Measurements from ENCODE around the gene OTULINL.

OTULINL gene

DNA sequence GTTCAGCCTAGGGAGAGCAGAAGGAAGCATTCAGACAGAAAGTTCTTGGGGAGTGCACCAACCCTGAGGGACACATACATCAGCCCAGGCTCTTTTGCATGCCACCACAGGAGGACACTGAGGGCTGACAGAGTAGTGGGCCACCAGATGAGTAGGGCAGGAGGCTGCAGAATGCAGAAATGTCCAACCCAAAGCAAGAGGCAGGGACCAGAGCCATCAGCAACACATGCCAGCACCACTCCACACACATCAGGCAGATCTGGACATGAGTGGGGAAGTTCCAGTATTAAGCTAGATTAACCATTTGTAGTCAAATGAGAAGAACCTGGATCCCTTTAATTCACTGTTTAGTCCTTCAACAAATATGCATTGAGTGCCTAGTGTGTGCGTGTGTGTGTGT is 35.7 kb upstream of the OTULINL start:
- no peaks in the 10 kb centered on the region for H3K4me1 ChIP-seq (ENCODE audit: control insufficient read depth, insufficient read depth, low read depth, low read length)
- H3K9ac ChIP-seq (ENCODE audit: low read length): no peak overlapping the region
- H3K27me3 ChIP-seq (ENCODE audit: control insufficient read depth in 1 of 2, insufficient read depth in 1 of 2, low read length in 2 of 2): peaks cover 15 to 41% of the 10 kb centered on the region in 2 experiments
- H3K4me2 ChIP-seq (ENCODE audit: low read length, poor library complexity, severe bottlenecking): no peak overlapping the region
- H3K36me3 ChIP-seq (ENCODE audit: control insufficient read depth in 1 of 2, insufficient read depth in 2 of 2, low read depth in 1 of 2, low read length in 2 of 2): no peaks in the 10 kb centered on the region
- no peak overlapping the region for H3K23ac ChIP-seq (ENCODE audit: low read length in 2 of 2)
- H3K4me3 ChIP-seq (ENCODE audit: insufficient read depth in 1 of 2, low read depth in 1 of 2, low read length in 2 of 2): no peak overlapping the region
- H4K8ac ChIP-seq (ENCODE audit: low read length): no peak overlapping the region
- no peak overlapping the region for H4K91ac ChIP-seq (ENCODE audit: low read length)
- H2BK120ac ChIP-seq (ENCODE audit: low read depth, low read length): no peak overlapping the region
- no peak overlapping the region for H2AFZ ChIP-seq (ENCODE audit: low read depth, low read length)
- no peaks in the 10 kb centered on the region for H3K79me1 ChIP-seq (replicated peaks; ENCODE audit: low read length, poor library complexity, severe bottlenecking)
- WGBS: 87% methylated on average over 1 of the region's 1 CpG
- no peak overlapping the region for H2AK5ac ChIP-seq (ENCODE audit: low read length, severe bottlenecking)
- H2BK12ac ChIP-seq (ENCODE audit: low read length in 2 of 2): no peak overlapping the region
- H3K27ac ChIP-seq (ENCODE audit: low read length, poor library complexity, severe bottlenecking): no peak overlapping the region
- no peak overlapping the region for H2BK15ac ChIP-seq (ENCODE audit: low read depth, poor library complexity, severe bottlenecking)
- no peak overlapping the region for H3K18ac ChIP-seq (ENCODE audit: low read depth in 1 of 2, low read length in 2 of 2)
- H3K14ac ChIP-seq (ENCODE audit: low read length in 2 of 2): peak overlapping the region in 1 of 2 experiments; percentile 77
- H2BK5ac ChIP-seq (ENCODE audit: low read depth, low read length, poor library complexity, severe bottlenecking): no peak overlapping the region
- no peak for DNase-seq
- H3K4ac ChIP-seq (ENCODE audit: low read depth in 1 of 2, low read length in 2 of 2): no peak overlapping the region
- H3K9me3 ChIP-seq (ENCODE audit: control insufficient read depth, low read length): peaks cover 8% of the 10 kb centered on the region

DNA sequence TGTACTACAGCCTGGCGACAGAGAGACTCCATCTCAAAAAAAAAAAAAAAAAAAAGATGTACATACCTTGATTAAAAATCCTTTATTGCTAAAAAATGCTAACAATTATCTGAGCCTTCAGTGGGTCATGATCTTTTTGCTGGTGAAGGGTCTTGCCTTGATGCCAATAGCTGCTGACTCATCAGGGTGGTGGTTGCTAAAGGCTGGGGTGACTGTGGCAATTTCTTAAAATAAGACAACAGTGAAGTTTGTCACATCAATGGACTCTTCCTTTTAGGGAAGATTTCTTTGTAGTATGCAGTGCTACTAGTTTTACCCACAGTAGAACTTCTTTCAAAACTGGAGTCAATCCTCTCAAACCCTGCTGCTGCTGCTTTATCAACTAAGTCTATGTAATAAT is 33.9 kb upstream of the OTULINL start:
- H2BK5ac ChIP-seq (ENCODE audit: low read depth, low read length, poor library complexity, severe bottlenecking): no peak overlapping the region
- H3K79me1 ChIP-seq (replicated peaks; ENCODE audit: low read length, poor library complexity, severe bottlenecking): no peaks in the 10 kb centered on the region
- no peak overlapping the region for H4K8ac ChIP-seq (ENCODE audit: low read length)
- no peaks in the 10 kb centered on the region for H3K36me3 ChIP-seq (ENCODE audit: control insufficient read depth in 1 of 2, insufficient read depth in 2 of 2, low read depth in 1 of 2, low read length in 2 of 2)
- no peak overlapping the region for H2BK120ac ChIP-seq (ENCODE audit: low read depth, low read length)
- DNase-seq: no peak
- no peak overlapping the region for H2AFZ ChIP-seq (ENCODE audit: low read depth, low read length)
- H3K27me3 ChIP-seq (ENCODE audit: control insufficient read depth in 1 of 2, insufficient read depth in 1 of 2, low read length in 2 of 2): peaks cover 15 to 40% of the 10 kb centered on the region in 2 experiments
- H3K4me3 ChIP-seq (ENCODE audit: insufficient read depth in 1 of 2, low read depth in 1 of 2, low read length in 2 of 2): no peak overlapping the region
- no peaks in the 10 kb centered on the region for H3K4me1 ChIP-seq (ENCODE audit: control insufficient read depth, insufficient read depth, low read depth, low read length)
- no peak overlapping the region for H4K91ac ChIP-seq (ENCODE audit: low read length)
- WGBS: no CpG with 5 or more reads among the region's 1 CpG
- no peak overlapping the region for H3K14ac ChIP-seq (ENCODE audit: low read length in 2 of 2)
- no peak overlapping the region for H3K18ac ChIP-seq (ENCODE audit: low read depth in 1 of 2, low read length in 2 of 2)
- no peak overlapping the region for H2BK15ac ChIP-seq (ENCODE audit: low read depth, poor library complexity, severe bottlenecking)
- no peak overlapping the region for H3K23ac ChIP-seq (ENCODE audit: low read length in 2 of 2)
- no peak overlapping the region for H3K4me2 ChIP-seq (ENCODE audit: low read length, poor library complexity, severe bottlenecking)
- no peak overlapping the region for H3K27ac ChIP-seq (ENCODE audit: low read length, poor library complexity, severe bottlenecking)
- no peak overlapping the region for H3K4ac ChIP-seq (ENCODE audit: low read depth in 1 of 2, low read length in 2 of 2)
- H3K9me3 ChIP-seq (ENCODE audit: control insufficient read depth, low read length): no peaks in the 10 kb centered on the region
- H3K9ac ChIP-seq (ENCODE audit: low read length): no peak overlapping the region
- H2AK5ac ChIP-seq (ENCODE audit: low read length, severe bottlenecking): no peak overlapping the region
- H2BK12ac ChIP-seq (ENCODE audit: low read length in 2 of 2): no peak overlapping the region

DNA sequence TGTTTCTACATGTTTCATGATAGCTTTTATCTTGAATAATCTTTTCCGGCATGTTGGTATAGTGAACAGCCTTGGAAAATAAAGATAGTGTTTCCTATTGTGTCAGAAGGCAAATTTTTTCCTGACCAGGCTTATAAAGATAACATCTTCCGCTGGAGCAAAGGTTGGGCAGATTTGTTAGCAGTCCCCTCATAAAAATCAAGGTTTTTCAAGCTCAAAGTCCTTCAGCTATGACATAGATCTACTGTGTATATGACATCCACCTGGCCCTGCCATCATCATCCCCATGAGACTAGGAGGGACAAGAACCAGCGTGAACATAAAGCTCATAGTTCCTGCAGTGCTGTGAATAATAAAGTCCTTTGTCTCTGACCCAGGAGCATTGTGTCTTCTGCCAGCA is 30.4 kb upstream of the OTULINL start:
- Histone ChIP-seq H3K27me3 (ENCODE audit: control insufficient read depth in 1 of 2, insufficient read depth in 1 of 2, low read length in 2 of 2) (peaks cover 19 to 21% of the 10 kb centered on the region in 2 experiments), H3K9me3 (ENCODE audit: control insufficient read depth, low read length) (no peaks in the 10 kb centered on the region), H2BK12ac (ENCODE audit: low read length in 2 of 2) (no peak overlapping the region), H3K4me1 (ENCODE audit: control insufficient read depth, insufficient read depth, low read depth, low read length) (no peaks in the 10 kb centered on the region), H2AK5ac (ENCODE audit: low read length, severe bottlenecking) (no peak overlapping the region), H2BK15ac (ENCODE audit: low read depth, poor library complexity, severe bottlenecking) (no peak overlapping the region), H3K4ac (ENCODE audit: low read depth in 1 of 2, low read length in 2 of 2) (no peak overlapping the region), H3K4me2 (ENCODE audit: low read length, poor library complexity, severe bottlenecking) (no peak overlapping the region), H2BK120ac (ENCODE audit: low read depth, low read length) (no peak overlapping the region), H3K4me3 (ENCODE audit: insufficient read depth in 1 of 2, low read depth in 1 of 2, low read length in 2 of 2) (no peak overlapping the region), H3K36me3 (ENCODE audit: control insufficient read depth in 1 of 2, insufficient read depth in 2 of 2, low read depth in 1 of 2, low read length in 2 of 2) (no peaks in the 10 kb centered on the region), H3K18ac (ENCODE audit: low read depth in 1 of 2, low read length in 2 of 2) (no peak overlapping the region), H3K27ac (ENCODE audit: low read length, poor library complexity, severe bottlenecking) (no peak overlapping the region), H3K79me1 (replicated peaks; ENCODE audit: low read length, poor library complexity, severe bottlenecking) (no peaks in the 10 kb centered on the region), H3K9ac (ENCODE audit: low read length) (no peak overlapping the region), H3K14ac (ENCODE audit: low read length in 2 of 2) (no peak overlapping the region), H4K91ac (ENCODE audit: low read length) (no peak overlapping the region), H2BK5ac (ENCODE audit: low read depth, low read length, poor library complexity, severe bottlenecking) (no peak overlapping the region), H3K23ac (ENCODE audit: low read length in 2 of 2) (no peak overlapping the region), H2AFZ (ENCODE audit: low read depth, low read length) (no peak overlapping the region), H4K8ac (ENCODE audit: low read length) (no peak overlapping the region)
- WGBS: 93% methylated on average over 3 of the region's 3 CpGs
- DNase-seq: no peak

DNA sequence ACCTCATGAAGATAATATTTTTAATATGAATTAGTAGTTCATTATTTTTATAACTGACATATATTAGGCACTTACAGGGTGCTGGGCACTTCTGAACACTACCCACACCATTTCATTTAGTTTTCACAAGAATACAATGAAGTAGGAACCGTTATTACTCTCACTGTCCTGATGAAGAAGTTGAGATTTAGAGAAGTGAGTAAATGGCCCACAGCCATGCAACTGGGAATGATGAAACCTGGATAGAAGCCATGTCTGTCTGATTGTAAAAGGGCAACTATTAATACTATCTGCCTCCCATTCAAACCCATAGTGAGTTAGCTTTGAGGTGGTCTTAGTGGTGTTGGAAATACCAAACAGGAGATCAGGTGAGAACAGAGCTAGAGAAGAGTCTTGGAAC is 29.6 kb upstream of the OTULINL start:
- WGBS: no CpG with 5 or more reads among the region's 1 CpG
- no peak overlapping the region for H3K9ac ChIP-seq (ENCODE audit: low read length)
- H2BK15ac ChIP-seq (ENCODE audit: low read depth, poor library complexity, severe bottlenecking): no peak overlapping the region
- H3K14ac ChIP-seq (ENCODE audit: low read length in 2 of 2): no peak overlapping the region
- H2AFZ ChIP-seq (ENCODE audit: low read depth, low read length): no peak overlapping the region
- H2BK5ac ChIP-seq (ENCODE audit: low read depth, low read length, poor library complexity, severe bottlenecking): no peak overlapping the region
- no peak overlapping the region for H2BK12ac ChIP-seq (ENCODE audit: low read length in 2 of 2)
- no peak overlapping the region for H4K8ac ChIP-seq (ENCODE audit: low read length)
- H3K9me3 ChIP-seq (ENCODE audit: control insufficient read depth, low read length): no peaks in the 10 kb centered on the region
- no peak overlapping the region for H2BK120ac ChIP-seq (ENCODE audit: low read depth, low read length)
- H3K4me3 ChIP-seq (ENCODE audit: insufficient read depth in 1 of 2, low read depth in 1 of 2, low read length in 2 of 2): no peak overlapping the region
- no peak overlapping the region for H3K27ac ChIP-seq (ENCODE audit: low read length, poor library complexity, severe bottlenecking)
- H3K36me3 ChIP-seq (ENCODE audit: control insufficient read depth in 1 of 2, insufficient read depth in 2 of 2, low read depth in 1 of 2, low read length in 2 of 2): no peaks in the 10 kb centered on the region
- no peaks in the 10 kb centered on the region for H3K4me1 ChIP-seq (ENCODE audit: control insufficient read depth, insufficient read depth, low read depth, low read length)
- no peak overlapping the region for H3K23ac ChIP-seq (ENCODE audit: low read length in 2 of 2)
- H3K27me3 ChIP-seq (ENCODE audit: control insufficient read depth in 1 of 2, insufficient read depth in 1 of 2, low read length in 2 of 2): peaks cover 19 to 21% of the 10 kb centered on the region in 2 experiments
- no peak overlapping the region for H2AK5ac ChIP-seq (ENCODE audit: low read length, severe bottlenecking)
- H3K18ac ChIP-seq (ENCODE audit: low read depth in 1 of 2, low read length in 2 of 2): no peak overlapping the region
- no peak for DNase-seq
- H3K4me2 ChIP-seq (ENCODE audit: low read length, poor library complexity, severe bottlenecking): no peak overlapping the region
- no peak overlapping the region for H4K91ac ChIP-seq (ENCODE audit: low read length)
- H3K4ac ChIP-seq (ENCODE audit: low read depth in 1 of 2, low read length in 2 of 2): no peak overlapping the region
- H3K79me1 ChIP-seq (replicated peaks; ENCODE audit: low read length, poor library complexity, severe bottlenecking): no peaks in the 10 kb centered on the region
